Activated CD8-positive, alpha-beta memory T cell treated with anti-CD3 and anti-CD28 coated beads for 4 hours (primary cell): ENCODE results near the gene ZC3H15.

Experiments
- DNase-seq, 2 donors: peaks; one replicate each; pipeline ENCODE4 v3.0.0-alpha.2; 2020; ENCODE audit warnings: low read depth in 2 of 2

Gene ZC3H15

DNA sequence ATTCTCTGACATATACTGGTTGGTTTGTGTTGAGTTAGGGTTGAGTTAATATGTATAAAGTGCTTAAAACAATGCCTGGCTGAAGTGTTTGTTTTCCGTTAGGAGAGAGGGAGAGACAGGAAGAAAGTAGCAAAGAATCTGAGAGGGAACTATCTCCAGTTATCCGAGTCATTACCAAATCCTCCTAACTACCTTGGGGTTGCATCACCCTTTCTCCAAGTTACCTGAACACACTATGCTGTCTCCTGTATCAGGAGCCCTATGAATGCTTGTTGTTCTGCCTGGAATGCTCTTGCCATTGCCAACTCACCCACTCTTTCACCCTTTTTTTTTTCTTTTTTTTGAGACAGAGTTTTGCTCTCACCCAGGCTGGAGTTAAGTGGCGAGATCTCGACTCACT, 55.9 kb downstream of the ZC3H15 start:
- DNase-seq: no peak

DNA sequence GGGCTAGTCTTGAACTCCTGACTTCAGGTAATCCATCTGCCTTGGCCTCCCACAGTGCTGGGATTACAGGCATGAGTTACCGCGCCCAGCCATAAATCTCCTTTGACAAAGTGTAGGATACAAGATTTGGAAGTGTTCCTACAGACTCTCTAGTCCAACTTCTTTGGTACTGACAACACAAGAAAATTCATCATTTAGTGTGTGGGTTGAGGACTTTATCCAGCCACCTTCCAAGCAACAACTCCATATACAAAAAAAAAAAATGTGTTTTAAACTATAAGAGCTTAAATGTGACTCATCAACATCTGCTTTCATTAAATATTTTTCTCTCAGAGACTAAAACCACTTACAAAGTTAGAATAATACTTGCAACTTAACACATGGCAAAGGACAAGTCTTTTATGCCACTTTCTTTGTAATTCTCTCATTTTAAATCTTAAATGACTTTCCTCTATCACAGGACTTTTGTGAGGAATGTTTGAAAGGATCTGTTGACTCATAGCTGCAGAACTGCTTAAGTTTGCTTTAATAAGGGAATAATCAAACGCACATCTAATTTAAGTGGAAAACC, 57.6 kb downstream of the ZC3H15 start:
- DNase-seq: no peak

DNA sequence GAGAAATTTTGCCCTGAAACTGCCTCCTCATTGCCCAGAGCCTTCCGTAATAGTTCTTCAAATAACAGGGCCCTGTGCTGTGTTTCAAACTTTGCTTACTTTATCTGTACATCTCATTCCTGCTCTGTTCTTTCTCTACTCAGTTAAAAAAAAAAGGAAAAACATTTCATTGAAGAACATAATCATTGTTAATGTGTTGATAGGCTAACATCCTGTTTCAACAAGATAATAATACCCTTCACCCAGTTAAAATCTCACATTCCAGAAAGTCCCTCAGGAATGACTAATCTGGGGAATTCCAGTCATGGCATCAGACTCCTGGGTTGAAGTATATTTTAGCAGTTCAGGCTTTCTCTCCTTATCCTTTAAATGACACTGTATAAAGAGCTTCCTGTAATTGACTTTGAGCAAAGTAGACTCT, 58.2 kb downstream of the ZC3H15 start:
- DNase-seq: no peak

DNA sequence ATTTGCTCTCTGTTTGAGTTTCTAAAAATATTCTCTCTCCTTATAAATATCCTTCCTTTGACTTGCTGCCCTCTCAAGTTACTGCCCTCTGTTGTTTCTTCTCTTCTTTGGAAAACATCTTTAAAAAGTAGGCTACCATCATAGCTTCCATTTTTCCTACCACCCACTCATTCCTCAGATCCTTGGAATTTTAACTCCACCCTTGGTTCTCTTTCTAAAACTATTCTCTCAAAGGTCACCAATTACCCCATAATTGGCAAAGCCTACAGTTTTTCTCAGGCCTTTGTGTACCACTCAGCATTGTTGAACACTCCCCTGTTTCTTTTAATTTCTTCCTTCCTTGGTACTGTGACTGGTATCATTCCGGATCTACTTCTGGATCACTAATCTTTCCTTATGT, 60.8 kb downstream of the ZC3H15 start:
- DNase-seq: no peak

DNA sequence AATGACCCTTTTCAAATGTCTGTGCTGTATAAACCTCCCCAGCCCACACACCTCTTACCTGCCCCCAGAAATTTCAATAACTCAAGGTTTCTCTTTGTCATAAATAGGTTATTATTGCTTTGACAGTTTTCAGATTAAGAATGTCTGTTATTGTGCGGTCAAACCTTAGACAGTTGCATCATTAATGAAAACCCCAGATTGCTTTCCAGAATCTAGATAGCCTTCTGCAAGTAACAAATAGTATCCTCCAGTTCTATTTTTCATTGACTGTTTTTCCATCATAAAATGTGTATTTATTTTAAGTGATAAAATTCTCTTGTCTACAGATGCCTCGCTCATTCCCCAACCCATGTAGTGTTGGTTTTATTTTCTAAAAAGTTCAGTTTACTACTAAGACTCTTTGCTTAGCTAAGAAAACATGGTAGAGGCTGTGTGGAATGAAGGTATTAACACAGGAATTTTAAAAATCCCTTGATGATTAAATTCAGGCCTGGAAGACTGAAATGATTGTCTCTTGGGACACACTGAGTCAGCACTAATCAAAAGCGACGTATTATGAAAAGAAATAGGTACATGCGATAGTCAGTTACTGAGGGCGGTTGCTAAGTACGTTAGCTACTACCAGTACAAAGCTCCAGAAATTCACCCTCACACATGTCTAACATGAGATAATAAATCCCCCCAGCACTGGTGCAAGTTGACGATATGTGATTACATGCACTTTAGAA, 65.4 kb downstream of the ZC3H15 start:
- no peak for DNase-seq

DNA sequence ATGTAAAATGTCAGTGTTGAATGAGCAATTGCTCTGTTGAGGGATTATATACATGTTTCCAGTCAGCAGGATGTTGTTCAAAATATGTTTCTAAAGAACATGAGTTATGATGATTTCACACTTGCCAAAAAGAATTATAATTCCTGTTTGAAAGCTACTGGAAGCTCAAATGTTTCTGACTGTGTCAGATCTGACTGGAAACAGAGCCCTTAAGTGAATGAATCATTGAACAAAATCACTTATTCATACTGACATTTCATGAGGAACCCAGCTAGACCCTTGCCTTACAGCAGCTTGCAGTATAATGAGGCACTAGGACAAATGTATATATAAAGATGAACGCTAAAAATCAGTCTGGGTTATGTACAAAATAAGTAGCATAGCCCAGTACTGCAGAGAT, 68.4 kb downstream of the ZC3H15 start:
- DNase-seq: no peak

DNA sequence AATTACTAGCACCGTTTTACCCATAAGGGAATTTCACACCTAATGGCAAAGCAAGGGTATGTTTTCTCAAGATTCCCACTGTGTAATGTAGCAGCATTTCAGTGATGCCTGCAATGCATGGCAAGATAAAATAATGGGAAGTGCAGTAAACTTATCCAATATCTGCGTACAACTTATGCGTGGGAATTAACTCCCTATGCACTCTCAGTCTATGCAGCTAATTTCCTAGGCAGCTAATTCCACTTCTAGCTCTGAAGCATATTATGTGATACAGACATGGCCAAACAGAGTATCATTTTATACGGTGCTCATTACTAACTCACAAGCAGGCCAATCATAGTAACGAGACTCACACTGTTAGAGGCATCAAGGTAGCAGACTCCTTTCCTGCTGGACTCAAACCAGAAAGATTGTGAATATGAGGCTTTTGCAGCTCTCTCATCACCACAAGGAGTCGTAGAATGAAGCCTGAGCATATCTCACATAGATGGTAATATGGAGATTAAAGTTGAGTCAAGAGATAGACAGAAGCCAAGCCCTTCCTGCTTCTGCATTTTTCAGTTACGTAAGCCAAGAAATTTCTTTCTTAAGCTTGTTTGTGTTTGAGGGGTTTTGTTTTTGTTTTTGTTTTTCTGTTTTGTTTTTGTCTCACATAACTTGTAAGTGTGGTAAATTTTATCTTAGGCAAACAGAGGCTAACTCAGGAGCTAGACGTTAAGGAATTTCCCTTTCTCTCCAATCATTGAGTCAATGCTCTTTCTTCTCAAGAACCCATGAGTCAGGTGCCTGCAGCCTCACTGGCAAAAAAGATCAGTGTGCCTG, 69.0 kb downstream of the ZC3H15 start:
- no peak for DNase-seq

DNA sequence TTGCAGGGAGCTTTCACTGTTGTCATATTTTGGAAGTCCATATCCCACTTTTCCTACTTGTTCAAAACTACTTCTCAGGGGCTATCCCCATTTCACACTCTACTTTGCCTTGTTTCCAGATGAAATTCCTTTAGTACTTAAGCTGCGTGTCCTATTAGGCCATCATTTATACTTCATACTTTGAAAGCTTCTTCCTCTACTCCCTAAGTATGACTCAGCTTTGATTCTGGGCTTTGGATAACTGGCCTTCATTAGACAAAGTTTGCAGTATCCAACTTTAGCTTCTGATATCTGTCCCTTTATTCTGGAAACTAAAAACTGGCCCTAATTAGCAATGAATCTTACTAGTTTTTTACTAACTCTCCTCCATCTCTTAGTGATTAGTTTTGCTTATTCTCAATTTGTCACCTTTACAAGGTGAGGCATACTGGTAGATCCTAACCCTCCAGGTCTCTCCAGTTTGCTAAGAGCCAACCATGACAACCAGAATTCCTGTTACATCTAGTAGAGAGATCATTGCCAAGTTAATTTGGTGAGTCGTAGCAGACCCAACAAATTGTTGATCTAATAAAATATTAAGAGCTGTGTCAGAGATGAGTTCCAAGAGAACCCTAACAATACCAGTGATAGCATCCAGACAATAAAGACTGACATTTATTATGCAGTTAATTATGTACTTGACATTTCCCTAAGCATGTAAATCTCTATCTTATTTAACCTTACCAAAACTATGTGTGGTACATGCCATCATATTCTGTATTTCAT, 72.6 kb downstream of the ZC3H15 start:
- no peak for DNase-seq
